IPS-18a (cell line): ENCODE results near the gene SEMA3A.

Experiments used
- H3K27ac ChIP-seq: one replicate; pipeline ENCODE4 v1.5.1; 2013; ENCODE audit warnings: low read length
- H3K27me3 ChIP-seq: one replicate; pipeline ENCODE4 v1.6.1; 2013; ENCODE audit warnings: mild to moderate bottlenecking, low read length; ENCODE audit not compliant: control insufficient read depth, insufficient read depth
- H3K36me3 ChIP-seq: one replicate; pipeline ENCODE4 v1.6.1; 2013; ENCODE audit warnings: low read depth, low read length; ENCODE audit not compliant: control insufficient read depth
- H3K4me1 ChIP-seq: one replicate; pipeline ENCODE4 v1.6.1; 2013; ENCODE audit warnings: low read depth, low read length; ENCODE audit not compliant: control insufficient read depth
- H3K4me3 ChIP-seq: one replicate; pipeline ENCODE4 v1.5.1; 2013; ENCODE audit warnings: low read length
- H3K9ac ChIP-seq: one replicate; pipeline ENCODE4 v1.6.1; 2013; ENCODE audit warnings: mild to moderate bottlenecking, low read length, moderate library complexity
- H3K9me3 ChIP-seq: one replicate; pipeline ENCODE4 v1.6.1; 2013; ENCODE audit warnings: low read depth, low read length; ENCODE audit not compliant: control insufficient read depth

Gene SEMA3A

DNA sequence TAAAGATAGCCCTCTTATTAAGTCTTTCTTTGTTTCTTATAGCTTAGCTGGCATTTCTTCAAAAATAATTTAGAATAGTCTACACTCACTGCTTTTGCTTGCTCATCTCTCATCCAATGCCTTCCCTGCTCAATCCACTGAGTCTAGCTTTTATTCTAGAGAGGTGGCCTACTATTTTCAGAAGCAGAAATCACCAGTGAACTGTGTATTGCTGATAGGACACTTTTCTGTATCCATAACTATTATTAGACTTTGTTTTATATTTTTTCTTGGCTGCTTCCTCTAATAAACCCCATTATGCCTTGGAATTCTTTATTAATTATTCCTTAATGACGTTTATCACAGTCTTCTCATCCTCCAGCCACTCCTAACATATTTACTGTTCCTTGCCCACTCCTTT lies 206.8 kb downstream of the SEMA3A start:
- no peak overlapping the region for H3K4me3 ChIP-seq
- no peaks in the 10 kb centered on the region for H3K4me1 ChIP-seq
- no peak overlapping the region for H3K27ac ChIP-seq
- no peaks in the 10 kb centered on the region for H3K36me3 ChIP-seq
- no peaks in the 10 kb centered on the region for H3K9me3 ChIP-seq
- H3K27me3 ChIP-seq: no peaks in the 10 kb centered on the region
- no peak overlapping the region for H3K9ac ChIP-seq

DNA sequence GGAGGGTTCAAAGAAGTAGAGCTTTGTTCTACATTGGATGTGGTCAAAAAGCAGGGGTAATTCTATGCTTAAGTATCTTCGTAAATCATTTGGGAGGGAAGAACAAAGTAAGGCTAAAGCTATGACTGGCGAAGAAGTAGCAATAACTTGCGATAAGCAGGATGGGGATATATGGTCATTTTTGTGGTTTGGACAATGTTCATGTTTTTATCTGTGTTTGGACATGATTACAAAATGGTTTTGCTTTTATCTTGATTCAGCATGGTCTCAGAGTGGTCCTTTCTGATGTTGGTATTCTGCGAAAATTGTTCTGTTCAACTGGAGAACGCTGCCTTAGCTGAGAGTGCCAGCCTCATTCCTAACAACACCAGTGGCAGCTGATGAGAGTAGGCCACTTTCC lies 208.8 kb downstream of the SEMA3A start:
- Histone ChIP-seq H3K36me3 (peaks cover 4% of the 10 kb centered on the region), H3K4me1 (no peaks in the 10 kb centered on the region), H3K27me3 (no peaks in the 10 kb centered on the region), H3K9ac (no peak overlapping the region), H3K9me3 (no peaks in the 10 kb centered on the region), H3K4me3 (no peak overlapping the region), H3K27ac (no peak overlapping the region)

DNA sequence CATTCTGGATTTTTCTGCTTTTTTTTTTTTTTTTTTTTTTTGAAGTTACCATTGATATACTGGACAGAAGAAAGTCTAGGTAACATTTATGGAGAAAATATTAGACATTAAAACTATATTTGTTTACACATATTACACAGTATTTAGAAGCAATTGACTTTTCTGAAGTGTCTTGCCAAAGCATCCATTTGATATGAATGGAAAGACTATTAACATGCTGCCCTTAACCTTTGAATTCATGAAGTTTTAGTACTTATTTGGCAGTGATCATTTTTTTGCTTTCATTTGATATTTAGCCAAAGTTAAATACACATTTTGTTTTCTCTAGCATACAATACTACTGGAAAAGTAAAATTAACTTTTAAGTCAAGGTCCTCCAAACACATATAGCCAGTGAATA lies 210.0 kb downstream of the SEMA3A start:
- no peak overlapping the region for H3K27ac ChIP-seq
- no peak overlapping the region for H3K4me3 ChIP-seq
- no peak overlapping the region for H3K9ac ChIP-seq
- no peaks in the 10 kb centered on the region for H3K27me3 ChIP-seq
- H3K36me3 ChIP-seq: peaks cover 4% of the 10 kb centered on the region
- H3K4me1 ChIP-seq: no peaks in the 10 kb centered on the region
- no peaks in the 10 kb centered on the region for H3K9me3 ChIP-seq

- H3K9ac ChIP-seq: no peak overlapping the region
Observed at GRCh38 chr7:83984076-83984475, 210.5 kb downstream of the SEMA3A start.

GRCh38 chr7:83983606-83984005 lies 211.0 kb downstream of the SEMA3A start:
- no peak overlapping the region for H3K9ac ChIP-seq
- no peaks in the 10 kb centered on the region for H3K4me1 ChIP-seq
- peaks cover 4% of the 10 kb centered on the region for H3K36me3 ChIP-seq
- H3K27ac ChIP-seq: no peak overlapping the region
- no peaks in the 10 kb centered on the region for H3K27me3 ChIP-seq
- no peaks in the 10 kb centered on the region for H3K9me3 ChIP-seq
- H3K4me3 ChIP-seq: no peak overlapping the region

More at GRCh38 chr7:83984076-83984475, 210.5 kb downstream of the SEMA3A start:
- Histone ChIP-seq H3K27ac (no peak overlapping the region), H3K36me3 (peaks cover 4% of the 10 kb centered on the region), H3K4me3 (no peak overlapping the region), H3K4me1 (no peaks in the 10 kb centered on the region), H3K9me3 (no peaks in the 10 kb centered on the region), H3K27me3 (no peaks in the 10 kb centered on the region)

DNA sequence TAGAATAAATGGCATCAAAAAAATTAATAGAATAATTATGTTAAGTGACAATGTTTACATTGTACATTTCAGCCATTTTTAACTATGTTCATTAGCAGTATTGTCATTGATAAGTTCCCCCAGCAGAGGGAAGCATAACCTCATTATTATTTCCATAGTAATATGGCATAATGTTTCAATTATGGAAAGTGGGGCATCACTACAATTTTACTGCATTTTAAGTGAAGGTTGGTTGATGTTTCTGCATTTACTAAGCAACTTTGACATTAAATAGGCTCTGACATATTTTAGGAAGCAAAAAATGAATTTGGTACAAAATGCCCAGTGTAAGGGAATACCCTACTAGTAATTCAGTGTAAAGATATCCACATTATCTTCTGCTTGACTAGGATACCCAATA lies 218.3 kb downstream of the SEMA3A start:
- H3K9ac ChIP-seq: no peak overlapping the region
- H3K36me3 ChIP-seq: peaks cover 4% of the 10 kb centered on the region
- no peaks in the 10 kb centered on the region for H3K9me3 ChIP-seq
- no peaks in the 10 kb centered on the region for H3K4me1 ChIP-seq
- no peaks in the 10 kb centered on the region for H3K27me3 ChIP-seq
- H3K4me3 ChIP-seq: no peak overlapping the region
- no peak overlapping the region for H3K27ac ChIP-seq

DNA sequence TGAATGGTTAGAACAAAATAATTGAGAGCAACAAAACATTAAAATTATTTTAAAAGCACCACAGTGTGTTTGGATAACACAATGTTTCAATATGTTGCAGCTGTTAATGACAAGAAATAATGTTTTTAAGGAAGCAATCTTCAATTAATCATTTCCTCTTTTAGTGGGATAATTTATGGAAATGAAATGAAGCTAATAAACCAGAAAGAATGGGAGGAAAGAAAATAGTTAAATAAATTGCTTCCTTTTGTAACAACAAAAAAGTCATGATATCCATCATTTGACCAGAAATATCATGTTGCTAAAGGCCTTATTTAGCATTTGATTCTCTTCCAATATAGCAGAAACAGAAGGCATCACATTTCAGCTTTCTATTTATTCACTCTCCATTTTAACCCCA lies 224.5 kb downstream of the SEMA3A start:
- Histone ChIP-seq H3K36me3 (no peaks in the 10 kb centered on the region), H3K4me1 (peaks cover 5% of the 10 kb centered on the region), H3K4me3 (no peak overlapping the region), H3K27me3 (no peaks in the 10 kb centered on the region), H3K9me3 (no peaks in the 10 kb centered on the region), H3K9ac (no peak overlapping the region), H3K27ac (no peak overlapping the region)

GRCh38 chr7:83964318-83964717 lies 230.3 kb downstream of the SEMA3A start:
- peaks cover 11% of the 10 kb centered on the region for H3K36me3 ChIP-seq
- no peak overlapping the region for H3K9ac ChIP-seq
- H3K4me3 ChIP-seq: no peak overlapping the region
- no peaks in the 10 kb centered on the region for H3K9me3 ChIP-seq
- H3K27me3 ChIP-seq: no peaks in the 10 kb centered on the region
- no peaks in the 10 kb centered on the region for H3K4me1 ChIP-seq
- no peak overlapping the region for H3K27ac ChIP-seq

DNA sequence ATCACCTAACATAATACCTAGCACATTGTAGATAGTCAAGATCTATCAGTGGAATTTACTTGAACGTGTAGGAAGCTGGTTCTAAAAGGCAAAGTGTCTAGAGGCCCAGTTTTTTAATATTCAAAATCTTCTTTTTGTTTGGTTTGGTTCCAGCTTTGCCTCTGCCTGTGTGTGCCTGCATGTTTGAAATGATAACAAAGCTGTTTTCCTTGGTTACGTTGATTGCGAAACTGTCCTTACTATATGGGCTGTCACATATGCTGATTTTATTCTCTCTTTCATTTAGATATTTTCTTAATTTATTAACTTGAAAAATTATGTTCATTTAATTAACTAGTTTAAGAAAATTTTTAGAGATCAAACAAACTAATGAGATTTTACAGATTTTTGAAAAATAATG lies 237.3 kb downstream of the SEMA3A start:
- peaks cover 11% of the 10 kb centered on the region for H3K36me3 ChIP-seq
- no peak overlapping the region for H3K27ac ChIP-seq
- no peaks in the 10 kb centered on the region for H3K9me3 ChIP-seq
- no peak overlapping the region for H3K4me3 ChIP-seq
- H3K9ac ChIP-seq: no peak overlapping the region
- H3K27me3 ChIP-seq: no peaks in the 10 kb centered on the region
- no peaks in the 10 kb centered on the region for H3K4me1 ChIP-seq

DNA sequence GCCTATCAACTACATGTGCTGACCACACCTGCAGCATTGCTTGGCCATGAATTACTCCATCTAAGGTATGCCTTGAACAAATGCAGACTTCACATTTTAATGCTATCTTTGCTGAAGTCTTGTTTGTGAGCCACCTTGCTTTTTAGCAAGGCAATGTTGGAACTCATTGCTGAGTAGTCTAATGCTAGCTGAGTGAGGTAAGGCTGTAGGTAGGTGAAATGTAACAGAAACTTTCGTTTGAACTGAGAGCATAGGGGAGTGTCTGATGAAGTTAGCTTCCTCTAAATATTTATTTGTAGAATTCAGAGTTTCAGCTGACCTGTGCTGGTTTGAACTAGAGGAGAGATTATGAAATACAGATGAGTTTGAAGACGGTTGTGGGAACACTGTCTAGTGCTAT lies 238.5 kb downstream of the SEMA3A start:
- Histone ChIP-seq H3K27ac (no peak overlapping the region), H3K27me3 (no peaks in the 10 kb centered on the region), H3K9ac (no peak overlapping the region), H3K9me3 (no peaks in the 10 kb centered on the region), H3K4me3 (no peak overlapping the region), H3K36me3 (peaks cover 5% of the 10 kb centered on the region), H3K4me1 (no peaks in the 10 kb centered on the region)

- H3K27me3 ChIP-seq: no peaks in the 10 kb centered on the region
- H3K4me3 ChIP-seq: no peak overlapping the region
- no peak overlapping the region for H3K27ac ChIP-seq
- no peaks in the 10 kb centered on the region for H3K36me3 ChIP-seq
- no peak overlapping the region for H3K9ac ChIP-seq
- no peaks in the 10 kb centered on the region for H3K9me3 ChIP-seq
- H3K4me1 ChIP-seq: no peaks in the 10 kb centered on the region
Observed at GRCh38 chr7:83952236-83952635, 242.4 kb downstream of the SEMA3A start.

DNA sequence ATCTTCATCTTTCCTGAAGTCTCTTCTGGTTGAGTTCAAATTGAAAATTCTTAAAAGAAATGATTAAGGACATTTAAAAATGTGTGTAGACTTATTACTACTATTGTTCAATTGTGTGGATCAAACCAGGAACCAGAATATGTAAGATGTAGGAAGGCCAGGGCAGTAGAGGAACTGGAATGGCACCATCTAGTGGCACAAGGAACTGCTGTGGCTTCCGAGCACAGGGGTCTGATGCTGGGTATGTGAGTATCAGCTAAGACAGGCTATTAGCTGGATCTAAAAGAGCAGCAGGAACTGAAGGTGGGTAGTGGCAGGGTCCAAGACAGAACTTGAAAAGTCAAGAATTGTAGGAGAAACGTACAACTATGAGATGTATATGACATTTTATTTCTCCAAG lies 247.3 kb downstream of the SEMA3A start:
- H3K27me3 ChIP-seq: no peaks in the 10 kb centered on the region
- H3K27ac ChIP-seq: no peak overlapping the region
- no peaks in the 10 kb centered on the region for H3K4me1 ChIP-seq
- no peak overlapping the region for H3K4me3 ChIP-seq
- H3K9ac ChIP-seq: no peak overlapping the region
- H3K36me3 ChIP-seq: no peaks in the 10 kb centered on the region
- H3K9me3 ChIP-seq: no peaks in the 10 kb centered on the region
